ENCODE data around the gene KIAA1958. TPM values are rescaled to one million over a fixed set of nuclear protein-coding genes. Genes with fewer than 3 reads are reported as not detected.

KIAA1958 gene
- total and polyA plus RNA-seq, 10 donors: 0.39 to 11.9 (median 6.3) TPM

DNA sequence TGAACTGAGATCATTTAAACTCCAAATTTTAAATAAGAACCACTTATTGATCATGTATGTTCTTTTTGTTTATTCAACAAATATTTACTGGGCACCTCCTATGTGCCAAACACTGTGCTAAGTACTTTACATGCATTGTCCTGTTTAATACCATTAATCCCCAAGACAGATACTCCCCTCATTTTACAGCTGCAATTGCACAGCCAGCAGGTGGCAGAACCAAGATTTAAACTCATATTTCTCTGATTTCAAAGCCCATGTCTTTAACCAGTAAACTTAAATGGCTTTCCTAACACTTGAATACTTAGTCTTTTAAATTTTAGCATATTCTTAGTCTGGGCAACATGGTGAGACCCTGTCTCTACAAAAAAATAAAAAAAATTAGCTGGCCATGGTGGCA is 43.4 kb upstream of the KIAA1958 start:
- H3K27me3 ChIP-seq (replicated peaks in 1 of 7): no peaks in the 10 kb centered on the region
- no peak for DNase-seq
- H3K4me3 ChIP-seq: no peak overlapping the region
- TF ChIP-seq POLR2AphosphoS5 (IDR thresholded peaks at IDR 0.05) (no peak), POLR2A (IDR thresholded peaks at IDR 0.05) (no peak)
- TF ChIP-seq, protein P1, sequence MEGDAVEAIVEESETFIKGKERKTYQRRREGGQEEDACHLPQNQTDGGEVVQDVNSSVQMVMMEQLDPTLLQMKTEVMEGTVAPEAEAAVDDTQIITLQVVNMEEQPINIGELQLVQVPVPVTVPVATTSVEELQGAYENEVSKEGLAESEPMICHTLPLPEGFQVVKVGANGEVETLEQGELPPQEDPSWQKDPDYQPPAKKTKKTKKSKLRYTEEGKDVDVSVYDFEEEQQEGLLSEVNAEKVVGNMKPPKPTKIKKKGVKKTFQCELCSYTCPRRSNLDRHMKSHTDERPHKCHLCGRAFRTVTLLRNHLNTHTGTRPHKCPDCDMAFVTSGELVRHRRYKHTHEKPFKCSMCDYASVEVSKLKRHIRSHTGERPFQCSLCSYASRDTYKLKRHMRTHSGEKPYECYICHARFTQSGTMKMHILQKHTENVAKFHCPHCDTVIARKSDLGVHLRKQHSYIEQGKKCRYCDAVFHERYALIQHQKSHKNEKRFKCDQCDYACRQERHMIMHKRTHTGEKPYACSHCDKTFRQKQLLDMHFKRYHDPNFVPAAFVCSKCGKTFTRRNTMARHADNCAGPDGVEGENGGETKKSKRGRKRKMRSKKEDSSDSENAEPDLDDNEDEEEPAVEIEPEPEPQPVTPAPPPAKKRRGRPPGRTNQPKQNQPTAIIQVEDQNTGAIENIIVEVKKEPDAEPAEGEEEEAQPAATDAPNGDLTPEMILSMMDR (IDR thresholded peaks at IDR 0.05 in 8 of 11, conservative IDR thresholded peaks at IDR 0.05 in 3 of 11): peak in 10 of 11 experiments; percentile 25 to 58 (median 42)
- intact Hi-C loops (cut with DNase I; ENCODE audit: low total_unique reads): no loop called here
- peaks cover 0 to 57% (median 0%) of the 10 kb centered on the region in 6 donors for H3K36me3 ChIP-seq
- H3K27ac ChIP-seq: no peak overlapping the region
- no peaks in the 10 kb centered on the region for H3K9me3 ChIP-seq
- H3K4me1 ChIP-seq: peaks cover 0 to 35% (median 9%) of the 10 kb centered on the region in 6 donors

DNA sequence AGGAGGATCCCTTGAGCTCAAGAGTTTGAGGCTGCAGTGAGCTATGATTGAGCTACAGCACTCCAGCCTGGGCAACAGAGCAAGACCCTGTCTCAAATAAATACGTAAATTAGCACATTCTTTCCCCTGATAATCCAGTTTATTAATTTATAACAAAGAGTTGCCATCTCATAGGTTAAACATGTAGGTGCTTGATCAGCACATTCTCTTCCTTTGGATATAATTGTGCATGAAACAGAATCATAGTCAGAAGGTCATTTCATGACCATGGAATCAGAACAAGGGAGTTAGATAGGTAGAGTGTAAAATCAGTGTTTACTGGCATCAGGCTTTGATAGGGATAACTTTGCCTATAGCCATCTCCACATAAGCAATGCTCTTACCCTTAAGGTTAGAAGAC is 43.0 kb upstream of the KIAA1958 start:
- TF ChIP-seq POLR2A (IDR thresholded peaks at IDR 0.05) (no peak), POLR2AphosphoS5 (IDR thresholded peaks at IDR 0.05) (no peak)
- TF ChIP-seq, protein P1 (IDR thresholded peaks at IDR 0.05 in 8 of 11, conservative IDR thresholded peaks at IDR 0.05 in 3 of 11): no peak
- 77 to 93% (median 91%) methylated on average over 1 of the region's 1 CpG for WGBS, 5 donors
- peaks cover 0 to 54% (median 0%) of the 10 kb centered on the region in 6 donors for H3K36me3 ChIP-seq
- H3K4me1 ChIP-seq: peaks cover 0 to 35% (median 9%) of the 10 kb centered on the region in 6 donors
- DNase-seq: no peak
- no peaks in the 10 kb centered on the region for H3K27me3 ChIP-seq (replicated peaks in 1 of 7)
- no peak overlapping the region for H3K27ac ChIP-seq
- intact Hi-C loops (cut with DNase I; ENCODE audit: low total_unique reads): no loop called here
- no peaks in the 10 kb centered on the region for H3K9me3 ChIP-seq
- no peak overlapping the region for H3K4me3 ChIP-seq

DNA sequence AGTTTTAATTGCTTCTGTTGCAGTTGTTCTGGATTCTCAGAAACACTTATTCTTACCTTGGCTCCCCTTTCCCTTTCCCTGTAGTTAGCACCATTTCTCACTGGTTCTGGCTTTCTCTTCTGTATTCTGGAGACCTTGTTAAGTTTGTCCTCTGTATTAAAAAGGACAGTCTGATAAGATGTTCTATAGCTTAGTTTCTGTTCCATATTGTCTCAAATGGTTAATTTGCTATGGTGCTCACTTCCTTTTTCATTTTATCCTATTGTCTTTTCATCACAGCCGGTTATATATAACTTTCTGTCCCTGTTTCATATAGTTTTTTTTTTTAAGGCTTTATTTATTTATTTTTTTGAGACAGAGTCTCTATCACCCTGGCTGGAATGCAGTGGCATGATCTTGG is 41.4 kb upstream of the KIAA1958 start:
- H3K4me1 ChIP-seq: peaks cover 0 to 35% (median 9%) of the 10 kb centered on the region in 6 donors
- 4 to 66% (median 33%) methylated on average over 1 of the region's 1 CpG for WGBS, 5 donors
- H3K9me3 ChIP-seq: no peaks in the 10 kb centered on the region
- no peak for TF ChIP-seq POLR2AphosphoS5 (IDR thresholded peaks at IDR 0.05)
- TF ChIP-seq POLR2A (IDR thresholded peaks at IDR 0.05): no peak
- TF ChIP-seq, protein P1 (IDR thresholded peaks at IDR 0.05 in 8 of 11, conservative IDR thresholded peaks at IDR 0.05 in 3 of 11): no peak
- H3K36me3 ChIP-seq: peaks cover 0 to 39% (median 0%) of the 10 kb centered on the region in 6 donors
- intact Hi-C loops (cut with DNase I; ENCODE audit: low total_unique reads): no loop called here
- no peaks in the 10 kb centered on the region for H3K27me3 ChIP-seq (replicated peaks in 1 of 7)
- no peak overlapping the region for H3K4me3 ChIP-seq
- DNase-seq: no peak
- no peak overlapping the region for H3K27ac ChIP-seq

DNA sequence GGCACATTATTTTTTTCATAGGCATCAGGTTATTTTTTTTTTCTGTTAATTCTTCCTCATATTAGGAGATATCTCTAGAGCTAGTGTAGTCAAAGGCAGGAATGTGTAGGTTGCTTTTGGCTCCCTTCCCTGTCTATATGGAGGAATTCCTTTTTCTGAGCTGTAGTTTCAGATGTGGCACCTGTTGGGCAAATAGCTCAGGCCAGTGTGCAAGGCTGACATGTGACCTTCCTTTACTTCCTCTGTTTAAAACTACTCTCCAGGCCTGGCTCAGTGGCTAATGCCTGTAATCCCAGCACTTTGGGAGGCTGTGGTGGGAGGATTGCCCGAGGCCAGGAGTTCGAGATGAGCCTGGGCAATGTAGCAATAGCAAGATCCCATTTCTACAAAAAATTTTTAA is 40.5 kb upstream of the KIAA1958 start:
- H3K27ac ChIP-seq: no peak overlapping the region
- WGBS, 5 donors: 69 to 95% (median 94%) methylated on average over 2 of the region's 2 CpGs

More for the DNA sequence above, 40.5 kb upstream of the KIAA1958 start:
- H3K4me3 ChIP-seq: no peak overlapping the region
- peaks cover 0 to 30% (median 0%) of the 10 kb centered on the region in 6 donors for H3K36me3 ChIP-seq
- TF ChIP-seq POLR2A (IDR thresholded peaks at IDR 0.05): no peak
- TF ChIP-seq, protein P1 (IDR thresholded peaks at IDR 0.05 in 8 of 11, conservative IDR thresholded peaks at IDR 0.05 in 3 of 11): no peak
- no peak for TF ChIP-seq POLR2AphosphoS5 (IDR thresholded peaks at IDR 0.05)
- no peaks in the 10 kb centered on the region for H3K27me3 ChIP-seq (replicated peaks in 1 of 7)
- H3K4me1 ChIP-seq: peaks cover 0 to 42% (median 12%) of the 10 kb centered on the region in 6 donors
- no peaks in the 10 kb centered on the region for H3K9me3 ChIP-seq
- intact Hi-C loops (cut with DNase I; ENCODE audit: low total_unique reads): no loop called here
- no peak for DNase-seq
